Spleen (tissue), 13 donors: Measurements from ENCODE around the gene TRPC3. TPM values are rescaled to one million over a fixed set of nuclear protein-coding genes. Genes with fewer than 3 reads are reported as not detected.

Experiments used
- DNase-seq: peaks from one replicate; pipeline ENCODE4 v3.0.0-alpha.2; 2020
- H3K27ac ChIP-seq, 8 donors: fragments of 200-600 bp; sonication (generic) in 7 of 8; 1 replicate in 4 of 8; 2 replicates in 4 of 8; pipeline versions ENCODE4 v1.5.0 to v1.8.0; 2016 to 2021; ENCODE audit warnings: inconsistent platforms in 4 of 8, mild to moderate bottlenecking in 4 of 8, moderate library complexity in 1 of 8
- H3K27me3 ChIP-seq, 7 donors: fragments of 200-600 bp; sonication (generic) in 6 of 7; replicated peaks in 1 of 7; 1 replicate in 4 of 7; 2 replicates in 3 of 7; pipeline versions ENCODE4 v1.5.0 to v1.8.0; 2016 to 2021; ENCODE audit warnings: inconsistent platforms in 3 of 7, mild to moderate bottlenecking in 1 of 7
- H3K36me3 ChIP-seq, 6 donors: fragments of 200-600 bp; sonication (generic) in 5 of 6; 1 replicate in 4 of 6; 2 replicates in 2 of 6; pipeline versions ENCODE4 v1.5.0 to v1.8.0; 2016 to 2021; ENCODE audit warnings: inconsistent platforms in 2 of 6
- H3K4me1 ChIP-seq, 6 donors: fragments of 200-600 bp; sonication (generic) in 5 of 6; 1 replicate in 3 of 6; 2 replicates in 3 of 6; pipeline versions ENCODE4 v1.5.0 to v1.8.0; 2016 to 2021; ENCODE audit warnings: inconsistent platforms in 3 of 6
- H3K4me3 ChIP-seq, 8 donors: fragments of 200-600 bp; sonication (generic) in 7 of 8; 1 replicate in 4 of 8; 2 replicates in 4 of 8; pipeline versions ENCODE4 v1.5.0 to v1.8.0; 2016 to 2021; ENCODE audit warnings: inconsistent platforms in 4 of 8, mild to moderate bottlenecking in 4 of 8, moderate library complexity in 2 of 8
- H3K9me3 ChIP-seq, 8 donors: fragments of 200-600 bp; sonication (generic) in 7 of 8; 1 replicate in 4 of 8; 2 replicates in 4 of 8; pipeline versions ENCODE4 v1.5.0 to v1.8.0; 2016 to 2021; ENCODE audit warnings: inconsistent platforms in 4 of 8
- CTCF ChIP-seq, 11 experiments: fragments of 200-600 bp in 7 of 11; fragments of 450-650 bp in 4 of 11; sonication (generic) in 4 of 11; IDR thresholded peaks in 8 of 11; conservative IDR thresholded peaks in 3 of 11; 1 replicate in 7 of 11; 2 replicates in 4 of 11; pipeline versions ENCODE4 v1.4.0 to v1.8.0; 2016 to 2021; ENCODE audit warnings: antibody characterized with exemption in 11 of 11, inconsistent platforms in 4 of 11, mild to moderate bottlenecking in 1 of 11
- POLR2A ChIP-seq, 3 donors: fragments of 450-650 bp; IDR thresholded peaks; one replicate each; pipeline ENCODE4 v1.5.1; 2017; ENCODE audit warnings: antibody characterized with exemption in 3 of 3, mild to moderate bottlenecking in 1 of 3
- POLR2AphosphoS5 ChIP-seq, 3 donors: sonication (generic); formaldehyde crosslinking; IDR thresholded peaks; one replicate each; pipeline ENCODE4 v1.5.1; 2017; ENCODE audit warnings: antibody characterized with exemption in 3 of 3
- WGBS, 5 donors: extraction: QIAGEN DNeasy Blood & Tissue Kit in 3 of 5; methylation state at CpG; one replicate each; pipeline versions ENCODE4 v1.1.5 to v1.1.7; 2013 to 2018; 5-methylcytosine and 5-hydroxymethylcytosine counted together
- intact Hi-C: fragments of 100-400 bp; cut with DNase I; formaldehyde crosslinking; loops from one replicate; pipeline ENCODE4 v1.15.0; 2023; ENCODE audit warnings: low total_unique reads
- long read RNA-seq, 2 donors: transcript quantifications; one replicate each; lab custom pipeline, GENCODE V29; 2026
- polyA plus RNA-seq, 3 donors: library from polyadenylated mRNA; stranded (reverse); fragments of 200-250 nt; gene quantifications; one replicate each; pipeline ENCODE4 v1.2.1, GENCODE V29; 2013
- total RNA-seq, 7 donors: library from RNA; depleted of rRNA in 3 of 7; stranded (reverse); fragments of >200 nt in 3 of 7; fragmentation: NEBNext Ultra II Directional in 4 of 7; extraction: Animal tissue kit (Norgen Biotek cat#: 25700) in 4 of 7; gene quantifications; one replicate each; pipeline versions ENCODE4 v1.1.0 to v1.2.1, GENCODE V29; 2016 to 2021
- donor health status: healthy with polysubstance abuse.
- donor health status: DM: no; HTN: no; CAD: no; lungs with moderate emphysema.
- donor health status: DM: no; HTN: no; CAD: no.
- donor health status: Bipolar disorder and iron deficiency.
- donor health status: healthy.
- donor health status: DM: no; HTN: no; CAD: no.
- donor health status: DM: yes; HTN: yes; CAD: no.

The TRPC3 gene
- under 1 TPM; 0.18 to 0.83 (median 0.40) TPM for total RNA-seq
- polyA plus RNA-seq: under 1 TPM; 0.04 to 0.11 (median 0.06) TPM
- long read RNA-seq, donor 1: 0 reads
- long read RNA-seq, donor 2: 0 reads

- Histone ChIP-seq H3K27me3 (peaks cover 0 to 57% (median 37%) of the 10 kb centered on the region in 7 donors), H3K36me3 (no peaks in the 10 kb centered on the region), H3K4me3 (peak within 1 kb of the TSS; percentile 47 to 77 (median 63)), H3K9me3 (no peaks in the 10 kb centered on the region), H3K27ac (peak within 1 kb of the TSS in 3 of 8 donors; percentile 36 to 52 (median 39)), H3K4me1 (peaks cover 8 to 33% (median 25%) of the 10 kb centered on the region in 6 donors)
- DNase-seq: peak; percentile 85
- intact Hi-C loops: no loop called here
- 0 to 1% (median 1%) methylated on average over 26 to 69 of the region's 69 CpGs for WGBS, 5 donors
- TF ChIP-seq POLR2AphosphoS5 (IDR thresholded peaks at IDR 0.05): peak in 2 of 3 donors; percentile 13 to 31
- TF ChIP-seq POLR2A (IDR thresholded peaks at IDR 0.05): no peak
- TF ChIP-seq CTCF (IDR thresholded peaks at IDR 0.05 in 8 of 11, conservative IDR thresholded peaks at IDR 0.05 in 3 of 11): no peak
Measured at GRCh38 chr4:121951521-121952110, at the start of gene TRPC3. TSS of gene TRPC3 (minus strand) at chr4:121952060. CDS start at chr4:121951680, 380 bp downstream.

- TF ChIP-seq POLR2AphosphoS5 (IDR thresholded peaks at IDR 0.05): no peak
- TF ChIP-seq POLR2A (IDR thresholded peaks at IDR 0.05): no peak
- TF ChIP-seq CTCF (IDR thresholded peaks at IDR 0.05 in 8 of 11, conservative IDR thresholded peaks at IDR 0.05 in 3 of 11): no peak
- 58 to 80% (median 70%) methylated on average over 4 of the region's 4 CpGs for WGBS, 5 donors
Measured at GRCh38 chr4:122000849-122001248, 49.0 kb upstream of the TRPC3 start.

GRCh38 chr4:121998024-121998423 lies 46.2 kb upstream of the TRPC3 start:
- Histone ChIP-seq H3K27me3 (peaks cover 0 to 5% (median 0%) of the 10 kb centered on the region in 7 donors), H3K36me3 (no peaks in the 10 kb centered on the region), H3K27ac (no peak overlapping the region), H3K4me1 (no peaks in the 10 kb centered on the region), H3K4me3 (no peak overlapping the region), H3K9me3 (no peaks in the 10 kb centered on the region)
- 69 to 85% (median 74%) methylated on average over 4 of the region's 4 CpGs for WGBS, 5 donors
- no peak for TF ChIP-seq POLR2AphosphoS5 (IDR thresholded peaks at IDR 0.05)
- no peak for TF ChIP-seq POLR2A (IDR thresholded peaks at IDR 0.05)
- TF ChIP-seq CTCF (IDR thresholded peaks at IDR 0.05 in 8 of 11, conservative IDR thresholded peaks at IDR 0.05 in 3 of 11): no peak
- DNase-seq: peak; percentile 58
- intact Hi-C loops: no loop called here

More at GRCh38 chr4:122000849-122001248, 49.0 kb upstream of the TRPC3 start:
- intact Hi-C loops: loop anchor here (10.0 kb wide), 1 partner anchor 96 kb away; no protein-coding TSS in a partner anchor
- Histone ChIP-seq H3K27ac (no peak overlapping the region), H3K4me3 (no peak overlapping the region), H3K27me3 (peaks cover 0 to 5% (median 0%) of the 10 kb centered on the region in 7 donors), H3K36me3 (no peaks in the 10 kb centered on the region), H3K9me3 (no peaks in the 10 kb centered on the region), H3K4me1 (no peaks in the 10 kb centered on the region)
- no peak for DNase-seq

- intact Hi-C loops: no loop called here
- Histone ChIP-seq H3K27me3 (peaks cover 0 to 5% (median 0%) of the 10 kb centered on the region in 7 donors), H3K4me3 (no peak overlapping the region), H3K27ac (no peak overlapping the region), H3K4me1 (no peaks in the 10 kb centered on the region), H3K36me3 (no peaks in the 10 kb centered on the region), H3K9me3 (no peaks in the 10 kb centered on the region)
- no peak for TF ChIP-seq POLR2A (IDR thresholded peaks at IDR 0.05)
- no peak for TF ChIP-seq CTCF (IDR thresholded peaks at IDR 0.05 in 8 of 11, conservative IDR thresholded peaks at IDR 0.05 in 3 of 11)
- TF ChIP-seq POLR2AphosphoS5 (IDR thresholded peaks at IDR 0.05): no peak
- WGBS, 5 donors: 70 to 85% (median 77%) methylated on average over 3 of the region's 3 CpGs
- DNase-seq: no peak
Measured at GRCh38 chr4:121995790-121996537, 44.1 kb upstream of the TRPC3 start.
